SK-N-SH (cell line): ENCODE data around the gene STPG1. TPM values are rescaled to one million over a fixed set of nuclear protein-coding genes. Genes with fewer than 3 reads are reported as not detected.

Experiments
- CTCF ChIA-PET: fragments of 300-600, 350-600 bp; formaldehyde crosslinking; extraction: SDS; loops from one replicate; lab custom pipeline; 2021; lab: Yijun Ruan, JAX
- POLR2A ChIA-PET: fragments of 350-600 bp; sonication (Branson Sonifier 250); formaldehyde crosslinking; extraction: SDS; loops from one replicate; lab custom pipeline; 2020; ENCODE audit warnings: antibody characterized with exemption, inconsistent platforms; lab: Yijun Ruan, JAX
- DNase-seq: peaks from one replicate; pipeline ENCODE4 v3.0.0; 2012
- H2AFZ ChIP-seq: fragments of 200-600 bp; sonication (generic); 2 replicates; pipeline ENCODE4 v1.8.1; 2016; ENCODE audit warnings: antibody characterized with exemption, mild to moderate bottlenecking, low read depth
- H3F3A ChIP-seq: fragments of 200-600 bp; sonication (generic); replicated peaks from 2 replicates; pipeline ENCODE3; 2016; ENCODE audit warnings: antibody characterized with exemption, mild to moderate bottlenecking; ENCODE audit not compliant: insufficient read depth
- H3K27ac ChIP-seq, 2 experiments: fragments of 200-500 bp in 1 of 2; fragments of 200-600 bp in 1 of 2; sonication (Bioruptor generic) in 1 of 2; sonication (generic), shearing (Covaris generic) in 1 of 2; 2 replicates each; pipeline versions ENCODE4 v1.5.1 to v1.6.1; 2014 to 2016; ENCODE audit warnings: low read depth in 2 of 2, inconsistent platforms in 1 of 2, low read length in 1 of 2, mild to moderate bottlenecking in 1 of 2, mixed read lengths in 1 of 2
- H3K27me3 ChIP-seq: fragments of 200-600 bp; sonication (generic), shearing (Covaris generic); 2 replicates; pipeline ENCODE4 v1.6.1; 2016; ENCODE audit warnings: mixed run types; ENCODE audit not compliant: insufficient read depth
- H3K36me3 ChIP-seq, 2 experiments: fragments of 200-500 bp in 1 of 2; fragments of 200-600 bp in 1 of 2; sonication (Bioruptor generic) in 1 of 2; sonication (generic) in 1 of 2; replicated peaks in 1 of 2; 2 replicates each; pipeline versions ENCODE3 to v1.5.1; 2014 to 2016; ENCODE audit warnings: low read length in 1 of 2, mild to moderate bottlenecking in 1 of 2; ENCODE audit not compliant: insufficient read depth in 2 of 2, control insufficient read depth in 1 of 2
- H3K4me1 ChIP-seq, 2 experiments: fragments of 200-500 bp in 1 of 2; fragments of 200-600 bp in 1 of 2; sonication (Bioruptor generic) in 1 of 2; sonication (generic), shearing (Covaris generic) in 1 of 2; 2 replicates each; pipeline versions ENCODE4 v1.5.1 to v1.6.1; 2014 to 2016; ENCODE audit warnings: low read depth in 1 of 2, low read length in 1 of 2, mixed run types in 1 of 2; ENCODE audit not compliant: insufficient read depth in 2 of 2, control insufficient read depth in 1 of 2
- H3K4me2 ChIP-seq: fragments of 200-600 bp; sonication (generic), shearing (Covaris generic); 2 replicates; pipeline ENCODE4 v1.6.1; 2017; ENCODE audit warnings: mixed run types
- H3K4me3 ChIP-seq, 2 experiments: fragments of 200-500 bp in 1 of 2; fragments of 200-600 bp in 1 of 2; sonication (Bioruptor generic) in 1 of 2; sonication (generic), shearing (Covaris generic) in 1 of 2; 2 replicates each; pipeline versions ENCODE4 v1.5.1 to v1.8.1; 2014 to 2016; ENCODE audit warnings: low read depth in 2 of 2, inconsistent platforms in 1 of 2, low read length in 1 of 2, mild to moderate bottlenecking in 1 of 2, mixed read lengths in 1 of 2, moderate library complexity in 1 of 2
- H3K79me2 ChIP-seq: fragments of 200-600 bp; sonication (generic); 2 replicates; pipeline ENCODE4 v1.8.1; 2017; ENCODE audit warnings: mild to moderate bottlenecking; ENCODE audit not compliant: insufficient read depth
- H3K9ac ChIP-seq: fragments of 200-600 bp; sonication (generic); 2 replicates; pipeline ENCODE4 v1.6.1; 2017; ENCODE audit warnings: mixed run types
- H3K9me2 ChIP-seq: fragments of 200-600 bp; sonication (generic); 2 replicates; pipeline ENCODE4 v1.6.1; 2017; ENCODE audit warnings: mixed run types
- H3K9me3 ChIP-seq: fragments of 200-600 bp; sonication (generic); 2 replicates; pipeline ENCODE4 v1.6.1; 2017; ENCODE audit warnings: mixed run types, mild to moderate bottlenecking, moderate library complexity
- H4K20me1 ChIP-seq: fragments of 200-600 bp; sonication (generic); 2 replicates; pipeline ENCODE4 v1.6.1; 2017; ENCODE audit warnings: mild to moderate bottlenecking, mixed run types; ENCODE audit not compliant: insufficient read depth
- ELF1 ChIP-seq: IDR thresholded peaks from 2 replicates; pipeline ENCODE4 v1.4.0; 2012
- EZH2phosphoT487 ChIP-seq: fragments of 200-600 bp; sonication (generic); IDR thresholded peaks from 2 replicates; pipeline ENCODE4 v1.6.1; 2017; ENCODE audit warnings: low read depth, mixed run types, mild to moderate bottlenecking, antibody characterized with exemption, moderate library complexity, borderline replicate concordance
- FOSL2 ChIP-seq: IDR thresholded peaks from 2 replicates; pipeline ENCODE4 v1.4.0; 2012; ENCODE audit warnings: low read depth, mild to moderate bottlenecking, moderate library complexity, borderline replicate concordance
- GATA2 ChIP-seq: sonication (generic); formaldehyde crosslinking; IDR thresholded peaks from 2 replicates; pipeline ENCODE4 v1.5.0; 2020; ENCODE audit warnings: mild to moderate bottlenecking, missing genetic modification reagents
- JUND ChIP-seq: IDR thresholded peaks from 2 replicates; pipeline ENCODE4 v1.4.0; 2012
- MEF2A ChIP-seq: IDR thresholded peaks from 2 replicates; pipeline ENCODE4 v1.4.0; 2012; ENCODE audit warnings: low read depth, borderline replicate concordance
- NFIC ChIP-seq: IDR thresholded peaks from 2 replicates; pipeline ENCODE4 v1.4.0; 2012; ENCODE audit warnings: borderline replicate concordance
- POLR2AphosphoS5 ChIP-seq: IDR thresholded peaks from 2 replicates; pipeline ENCODE4 v1.6.1; 2012; ENCODE audit warnings: low read depth, low read length
- RAD21 ChIP-seq: IDR thresholded peaks from 2 replicates; pipeline ENCODE4 v1.6.1; 2012; ENCODE audit warnings: mild to moderate bottlenecking, low read length
- RFX5 ChIP-seq: IDR thresholded peaks from 2 replicates; pipeline ENCODE4 v1.6.1; 2012; ENCODE audit warnings: mild to moderate bottlenecking, improper control_type of control experiment, low read length
- RXRA ChIP-seq: IDR thresholded peaks from 2 replicates; pipeline ENCODE4 v1.4.0; 2012; ENCODE audit warnings: low read depth, mild to moderate bottlenecking, borderline replicate concordance
- SIN3A ChIP-seq: IDR thresholded peaks from 2 replicates; pipeline ENCODE4 v1.6.1; 2012; ENCODE audit warnings: low read depth, mild to moderate bottlenecking, low read length, moderate library complexity, borderline replicate concordance
- SMC3 ChIP-seq: IDR thresholded peaks from 2 replicates; pipeline ENCODE4 v1.6.1; 2012; ENCODE audit warnings: low read depth, low read length, improper control_type of control experiment
- TCF12 ChIP-seq: IDR thresholded peaks from 2 replicates; pipeline ENCODE4 v1.4.0; 2012
- TEAD4 ChIP-seq: IDR thresholded peaks from 2 replicates; pipeline ENCODE4 v1.4.0; 2012; ENCODE audit warnings: mild to moderate bottlenecking, borderline replicate concordance; ENCODE audit not compliant: insufficient read depth
- YY1 ChIP-seq: IDR thresholded peaks from 2 replicates; pipeline ENCODE4 v1.4.0; 2012; ENCODE audit warnings: low read depth, mild to moderate bottlenecking
- WGBS: methylation state at CpG from one replicate; pipeline ENCODE4 v1.1.6; 2017; ENCODE audit warnings: low lambda C conversion rate; 5-methylcytosine and 5-hydroxymethylcytosine counted together
- polyA plus RNA-seq, 3 experiments: library from polyadenylated mRNA; depleted of rRNA; stranded (reverse); fragments of >200 nt; gene quantifications; 2 replicates each; pipeline ENCODE4 v1.2.3, GENCODE V29; 2012
- TF ChIP-seq, protein P1 (sequence below): IDR thresholded peaks from 2 replicates; pipeline ENCODE4 v1.4.0; 2012; ENCODE audit warnings: low read depth, borderline replicate concordance
- TF ChIP-seq, protein P2 (sequence below): IDR thresholded peaks from 2 replicates; pipeline ENCODE4 v1.6.1; 2012; ENCODE audit warnings: mild to moderate bottlenecking, low read depth, low read length, moderate library complexity
- TF ChIP-seq, protein P3 (sequence below): fragments of 200-600 bp; sonication (generic); IDR thresholded peaks from 2 replicates; pipeline ENCODE4 v1.6.1; 2017; ENCODE audit warnings: antibody characterized with exemption, mild to moderate bottlenecking, moderate library complexity

Gene STPG1
- polyA plus RNA-seq, 1 of the 3 experiments (the other 2 are of a cell fraction) = 8.7 TPM

DNA sequence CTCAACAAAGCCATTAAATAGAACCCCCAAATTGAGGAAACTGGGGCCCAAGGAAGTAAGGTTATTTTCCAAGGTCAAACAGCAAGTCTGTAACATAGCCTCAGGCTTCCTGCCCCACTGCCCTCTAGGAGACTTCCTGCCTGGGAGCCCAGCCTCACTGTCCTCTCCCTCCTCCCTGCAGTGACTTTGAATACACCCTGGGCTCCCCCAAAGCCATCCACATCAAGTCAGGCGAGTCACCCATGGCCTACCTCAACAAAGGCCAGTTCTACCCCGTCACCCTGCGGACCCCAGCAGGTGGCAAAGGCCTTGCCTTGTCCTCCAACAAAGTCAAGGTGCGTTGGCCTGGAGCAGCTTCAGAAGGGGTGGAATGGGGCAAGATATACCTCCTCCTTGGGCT lies 76.1 kb downstream of the STPG1 start:
- H3K79me2 ChIP-seq = no peaks in the 10 kb centered on the region
- peaks cover 0 to 9% of the 10 kb centered on the region in 2 experiments; a peak in 1 of 4 replicates for H3K4me1 ChIP-seq
- no peak for TF ChIP-seq SIN3A
- no peak for TF ChIP-seq YY1
- no peak for TF ChIP-seq RFX5
- no peak for TF ChIP-seq NFIC
- no peak for TF ChIP-seq MEF2A
- TF ChIP-seq, protein P1, sequence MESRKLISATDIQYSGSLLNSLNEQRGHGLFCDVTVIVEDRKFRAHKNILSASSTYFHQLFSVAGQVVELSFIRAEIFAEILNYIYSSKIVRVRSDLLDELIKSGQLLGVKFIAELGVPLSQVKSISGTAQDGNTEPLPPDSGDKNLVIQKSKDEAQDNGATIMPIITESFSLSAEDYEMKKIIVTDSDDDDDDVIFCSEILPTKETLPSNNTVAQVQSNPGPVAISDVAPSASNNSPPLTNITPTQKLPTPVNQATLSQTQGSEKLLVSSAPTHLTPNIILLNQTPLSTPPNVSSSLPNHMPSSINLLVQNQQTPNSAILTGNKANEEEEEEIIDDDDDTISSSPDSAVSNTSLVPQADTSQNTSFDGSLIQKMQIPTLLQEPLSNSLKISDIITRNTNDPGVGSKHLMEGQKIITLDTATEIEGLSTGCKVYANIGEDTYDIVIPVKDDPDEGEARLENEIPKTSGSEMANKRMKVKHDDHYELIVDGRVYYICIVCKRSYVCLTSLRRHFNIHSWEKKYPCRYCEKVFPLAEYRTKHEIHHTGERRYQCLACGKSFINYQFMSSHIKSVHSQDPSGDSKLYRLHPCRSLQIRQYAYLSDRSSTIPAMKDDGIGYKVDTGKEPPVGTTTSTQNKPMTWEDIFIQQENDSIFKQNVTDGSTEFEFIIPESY = no peak
- no peak for TF ChIP-seq JUND
- no peak for TF ChIP-seq POLR2AphosphoS5
- TF ChIP-seq, protein P2, sequence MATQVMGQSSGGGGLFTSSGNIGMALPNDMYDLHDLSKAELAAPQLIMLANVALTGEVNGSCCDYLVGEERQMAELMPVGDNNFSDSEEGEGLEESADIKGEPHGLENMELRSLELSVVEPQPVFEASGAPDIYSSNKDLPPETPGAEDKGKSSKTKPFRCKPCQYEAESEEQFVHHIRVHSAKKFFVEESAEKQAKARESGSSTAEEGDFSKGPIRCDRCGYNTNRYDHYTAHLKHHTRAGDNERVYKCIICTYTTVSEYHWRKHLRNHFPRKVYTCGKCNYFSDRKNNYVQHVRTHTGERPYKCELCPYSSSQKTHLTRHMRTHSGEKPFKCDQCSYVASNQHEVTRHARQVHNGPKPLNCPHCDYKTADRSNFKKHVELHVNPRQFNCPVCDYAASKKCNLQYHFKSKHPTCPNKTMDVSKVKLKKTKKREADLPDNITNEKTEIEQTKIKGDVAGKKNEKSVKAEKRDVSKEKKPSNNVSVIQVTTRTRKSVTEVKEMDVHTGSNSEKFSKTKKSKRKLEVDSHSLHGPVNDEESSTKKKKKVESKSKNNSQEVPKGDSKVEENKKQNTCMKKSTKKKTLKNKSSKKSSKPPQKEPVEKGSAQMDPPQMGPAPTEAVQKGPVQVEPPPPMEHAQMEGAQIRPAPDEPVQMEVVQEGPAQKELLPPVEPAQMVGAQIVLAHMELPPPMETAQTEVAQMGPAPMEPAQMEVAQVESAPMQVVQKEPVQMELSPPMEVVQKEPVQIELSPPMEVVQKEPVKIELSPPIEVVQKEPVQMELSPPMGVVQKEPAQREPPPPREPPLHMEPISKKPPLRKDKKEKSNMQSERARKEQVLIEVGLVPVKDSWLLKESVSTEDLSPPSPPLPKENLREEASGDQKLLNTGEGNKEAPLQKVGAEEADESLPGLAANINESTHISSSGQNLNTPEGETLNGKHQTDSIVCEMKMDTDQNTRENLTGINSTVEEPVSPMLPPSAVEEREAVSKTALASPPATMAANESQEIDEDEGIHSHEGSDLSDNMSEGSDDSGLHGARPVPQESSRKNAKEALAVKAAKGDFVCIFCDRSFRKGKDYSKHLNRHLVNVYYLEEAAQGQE = no peak
- TF ChIP-seq TEAD4 = no peak
- TF ChIP-seq RXRA = no peak
- no peak for TF ChIP-seq EZH2phosphoT487
- no peak for TF ChIP-seq RAD21
- no peak for TF ChIP-seq GATA2 (CRISPR knock-in tag)
- TF ChIP-seq ELF1 = no peak
- no peak for TF ChIP-seq TCF12
- TF ChIP-seq, protein P3, sequence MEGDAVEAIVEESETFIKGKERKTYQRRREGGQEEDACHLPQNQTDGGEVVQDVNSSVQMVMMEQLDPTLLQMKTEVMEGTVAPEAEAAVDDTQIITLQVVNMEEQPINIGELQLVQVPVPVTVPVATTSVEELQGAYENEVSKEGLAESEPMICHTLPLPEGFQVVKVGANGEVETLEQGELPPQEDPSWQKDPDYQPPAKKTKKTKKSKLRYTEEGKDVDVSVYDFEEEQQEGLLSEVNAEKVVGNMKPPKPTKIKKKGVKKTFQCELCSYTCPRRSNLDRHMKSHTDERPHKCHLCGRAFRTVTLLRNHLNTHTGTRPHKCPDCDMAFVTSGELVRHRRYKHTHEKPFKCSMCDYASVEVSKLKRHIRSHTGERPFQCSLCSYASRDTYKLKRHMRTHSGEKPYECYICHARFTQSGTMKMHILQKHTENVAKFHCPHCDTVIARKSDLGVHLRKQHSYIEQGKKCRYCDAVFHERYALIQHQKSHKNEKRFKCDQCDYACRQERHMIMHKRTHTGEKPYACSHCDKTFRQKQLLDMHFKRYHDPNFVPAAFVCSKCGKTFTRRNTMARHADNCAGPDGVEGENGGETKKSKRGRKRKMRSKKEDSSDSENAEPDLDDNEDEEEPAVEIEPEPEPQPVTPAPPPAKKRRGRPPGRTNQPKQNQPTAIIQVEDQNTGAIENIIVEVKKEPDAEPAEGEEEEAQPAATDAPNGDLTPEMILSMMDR = no peak
- no peak for TF ChIP-seq FOSL2
- TF ChIP-seq SMC3 = no peak
- CTCF ChIA-PET = interaction anchor here (1.0 to 1.5 kb wide), 2 partner anchors 54 to 136 kb away, joined by 3 to 7 read pairs; no protein-coding TSS in a partner anchor
- no peak overlapping the region for H3K4me3 ChIP-seq
- H3F3A ChIP-seq = no peaks in the 10 kb centered on the region
- 73% methylated on average over 4 of the region's 4 CpGs for WGBS
- H3K27ac ChIP-seq = no peak overlapping the region
- H3K9ac ChIP-seq = no peak overlapping the region
- H4K20me1 ChIP-seq = no peaks in the 10 kb centered on the region
- no peaks in the 10 kb centered on the region; the same call in 1 of the 2 replicates for H3K27me3 ChIP-seq
- H3K36me3 ChIP-seq = no peaks in the 10 kb centered on the region
- no peaks in the 10 kb centered on the region for H3K9me3 ChIP-seq
- DNase-seq = no peak
- H2AFZ ChIP-seq = no peak overlapping the region
- POLR2A ChIA-PET = no interaction called here
- H3K9me2 ChIP-seq = no peaks in the 10 kb centered on the region
- no peak overlapping the region for H3K4me2 ChIP-seq
